GM12878 (cell line): Measurements from ENCODE around the gene SLIT1. TPM values are rescaled to one million over a fixed set of nuclear protein-coding genes. Genes with fewer than 3 reads are reported as not detected.

ENCODE experiments used
- ATAC-seq: fragments of 200-7000 bp; cut with Tn5 transposase; 3 replicates; pipeline ENCODE4 v1.9.1; 2020; ENCODE audit warnings: mild to moderate bottlenecking, moderate library complexity
- BruUV-seq: library from RNA; stranded (reverse); fragments of 400-500 nt; replicated peaks from 2 replicates; lab custom pipeline; 2021; lab: Mats Ljungman, UMichigan
- CTCF ChIA-PET: fragments of 300-600 bp; sonication (Branson Sonifier 250); formaldehyde crosslinking; extraction: SDS; loops from one replicate; lab custom pipeline; 2021; ENCODE audit warnings: inconsistent platforms; lab: Yijun Ruan, JAX
- POLR2A ChIA-PET: fragments of 350-600 bp; formaldehyde crosslinking; extraction: SDS; loops from one replicate; lab custom pipeline; 2021; ENCODE audit warnings: inconsistent platforms; lab: Charles Lee
- RAD21 ChIA-PET: fragments of 300-600 bp; sonication (Branson Sonifier 250); formaldehyde crosslinking; loops from one replicate; lab custom pipeline; 2023; ENCODE audit warnings: antibody characterized with exemption; ENCODE audit not compliant: unreplicated experiment; lab: Charles Lee
- SMC1A ChIA-PET: fragments of 300-600 bp; sonication (Branson Sonifier 250); formaldehyde crosslinking; loops from one replicate; lab custom pipeline; 2023; ENCODE audit not compliant: unreplicated experiment, uncharacterized antibody; lab: Charles Lee
- DNase-seq: peaks from one replicate; pipeline ENCODE4 v3.0.0-alpha.2; 2011; ENCODE audit warnings: low read depth, low spot score
- FAIRE-seq: peaks from 3 replicates; lab custom pipeline; 2011; peaks lifted over from hg19 to GRCh38; lab: Jason Lieb, UNC
- H2AFZ ChIP-seq: 2 replicates; pipeline ENCODE4 v1.6.0; 2011; ENCODE audit warnings: low read depth, low read length, control low read depth; ENCODE audit not compliant: control insufficient read depth
- H3K27ac ChIP-seq: 2 replicates; pipeline ENCODE4 v1.5.1; 2011; ENCODE audit warnings: control low read depth; ENCODE audit not compliant: control insufficient read depth, insufficient read depth
- H3K27me3 ChIP-seq, 2 experiments: replicated peaks in 1 of 2; 2 replicates each; pipeline versions ENCODE4 v1.6.0 to v1.6.1; 2011; ENCODE audit warnings: low read length in 1 of 2; ENCODE audit not compliant: control insufficient read depth in 2 of 2, insufficient read depth in 2 of 2
- H3K36me3 ChIP-seq, 2 experiments: 2 replicates each; pipeline ENCODE4 v1.5.1; 2011; ENCODE audit warnings: low read length in 1 of 2; ENCODE audit not compliant: control insufficient read depth in 2 of 2, insufficient read depth in 2 of 2
- H3K4me1 ChIP-seq: 2 replicates; pipeline ENCODE4 v1.6.1; 2011; ENCODE audit warnings: mild to moderate bottlenecking, low read length, moderate library complexity, mixed read lengths; ENCODE audit not compliant: control insufficient read depth, insufficient read depth
- H3K4me2 ChIP-seq: 2 replicates; pipeline ENCODE4 v1.6.0; 2011; ENCODE audit warnings: control low read depth; ENCODE audit not compliant: control insufficient read depth, insufficient read depth
- H3K4me3 ChIP-seq: fragments of 200-600 bp; sonication (generic); 2 replicates; pipeline ENCODE4 v1.5.1; 2016
- H3K79me2 ChIP-seq: 2 replicates; pipeline ENCODE4 v1.6.0; 2011; ENCODE audit warnings: low read length; ENCODE audit not compliant: control insufficient read depth, insufficient read depth
- H3K9ac ChIP-seq: 2 replicates; pipeline ENCODE4 v1.8.0; 2011; ENCODE audit warnings: low read length, control low read depth, mixed read lengths; ENCODE audit not compliant: control insufficient read depth, insufficient read depth
- H3K9me3 ChIP-seq: replicated peaks from 3 replicates; pipeline ENCODE4 v1.5.1; 2011; ENCODE audit warnings: mild to moderate bottlenecking, low read length; ENCODE audit not compliant: control insufficient read depth, insufficient read depth
- H4K20me1 ChIP-seq: 2 replicates; pipeline ENCODE4 v1.6.0; 2011; ENCODE audit not compliant: control insufficient read depth, insufficient read depth
- JUND ChIP-seq: IDR thresholded peaks from 2 replicates; pipeline ENCODE4 v1.6.1; 2012; ENCODE audit warnings: low read depth, mild to moderate bottlenecking, low read length, improper control_type of control experiment, moderate library complexity
- NFYA ChIP-seq: IDR thresholded peaks from 2 replicates; pipeline ENCODE4 v1.6.1; 2011; ENCODE audit warnings: low read depth, mild to moderate bottlenecking, low read length, improper control_type of control experiment, borderline replicate concordance
- ZNF274 ChIP-seq: IDR thresholded peaks from one replicate; pipeline ENCODE4 v1.8.0; 2011; ENCODE audit not compliant: insufficient read length, insufficient read depth
- WGBS: methylation state at CpG from one replicate; pipeline ENCODE4 v1.1.6; 2016; ENCODE audit warnings: low lambda C conversion rate; ENCODE audit not compliant: insufficient replicate concordance, insufficient coverage; ENCODE audit errors: missing lambda C conversion rate; 5-methylcytosine and 5-hydroxymethylcytosine counted together
- in situ Hi-C: fragments of 300-500 bp; cut with MboI; formaldehyde crosslinking; loops from 9 replicates; pipeline ENCODE4 v1.14.3; 2018; ENCODE audit warnings: mixed read lengths
- intact Hi-C: fragments of 100-400 bp; cut with micrococcal nuclease; formaldehyde crosslinking; loops from one replicate; pipeline ENCODE4 v1.14.2; 2022; ENCODE audit not compliant: unreplicated experiment
- polyA plus RNA-seq, 11 experiments: library from polyadenylated mRNA; depleted of rRNA in 4 of 11; unstranded in 6 of 11; stranded (reverse) in 5 of 11; fragments of >200 nt; fragmentation: Nextera tagmentation in 4 of 11; fragmentation: Illumina TruSeq in 1 of 11; extraction: Ambion mirVana in 4 of 11; extraction: Trizol in 1 of 11; gene quantifications; 1 replicate in 1 of 11; 2 replicates in 10 of 11; pipeline versions ENCODE4 v1.2.1 to v1.2.3, GENCODE V29; 2011 to 2016; ENCODE audit warnings: inconsistent platforms in 2 of 11, missing spikeins in 2 of 11, low read depth in 1 of 11
- total RNA-seq, 4 experiments: library from RNA; depleted of rRNA in 3 of 4; stranded (reverse); fragments of >200 nt in 3 of 4; fragmentation: Illumina TruSeq in 1 of 4; extraction: Trizol in 1 of 4; gene quantifications; 2 replicates each; pipeline versions ENCODE4 v1.2.1 to v1.2.3, GENCODE V29; 2013 to 2021
- TF ChIP-seq, protein P1 (sequence below): fragments of 150-350 bp; IDR thresholded peaks from 2 replicates; pipeline ENCODE4 v1.6.1; 2016; ENCODE audit warnings: low read depth, low read length
- TF ChIP-seq, protein P2 (sequence below), 3 experiments: IDR thresholded peaks in 2 of 3; conservative IDR thresholded peaks in 1 of 3; 2 replicates each; pipeline ENCODE4 v1.5.1; 2011; ENCODE audit warnings: low read depth in 3 of 3, low read length in 3 of 3, mild to moderate bottlenecking in 3 of 3, control low read depth in 2 of 3, moderate library complexity in 2 of 3, inconsistent platforms in 1 of 3, mixed read lengths in 1 of 3; ENCODE audit not compliant: control insufficient read depth in 2 of 3, insufficient read depth in 1 of 3; ENCODE audit errors: extremely low read depth in 1 of 3

Gene SLIT1
- total and polyA plus RNA-seq, 10 of the 15 experiments (the other 5 are each of a cell fraction or from before 2014, with no cell fraction given), result 0.04 to 0.19 (median 0.06) TPM; not detected in 4

DNA sequence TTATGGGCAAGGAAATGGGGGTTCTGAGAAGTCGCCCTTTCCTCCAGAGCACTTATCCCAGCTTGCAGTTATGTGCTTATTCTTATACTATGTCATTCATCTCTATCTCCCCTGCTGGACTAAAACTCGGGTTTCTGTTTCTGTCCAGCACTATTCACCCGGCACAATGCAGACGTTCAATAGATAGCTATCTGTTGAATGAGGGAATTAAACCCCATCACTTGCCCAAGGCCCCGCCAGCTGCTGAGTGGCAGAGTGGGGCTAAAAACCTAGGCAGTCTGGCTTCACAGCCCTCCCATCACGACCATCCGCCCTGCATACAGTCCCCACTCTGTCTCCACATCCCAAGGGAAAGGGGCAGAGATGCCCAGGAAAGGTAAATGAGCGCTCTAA is 5.4 kb downstream of the SLIT1 start (continued):
- no peak for TF ChIP-seq ZNF274

DNA sequence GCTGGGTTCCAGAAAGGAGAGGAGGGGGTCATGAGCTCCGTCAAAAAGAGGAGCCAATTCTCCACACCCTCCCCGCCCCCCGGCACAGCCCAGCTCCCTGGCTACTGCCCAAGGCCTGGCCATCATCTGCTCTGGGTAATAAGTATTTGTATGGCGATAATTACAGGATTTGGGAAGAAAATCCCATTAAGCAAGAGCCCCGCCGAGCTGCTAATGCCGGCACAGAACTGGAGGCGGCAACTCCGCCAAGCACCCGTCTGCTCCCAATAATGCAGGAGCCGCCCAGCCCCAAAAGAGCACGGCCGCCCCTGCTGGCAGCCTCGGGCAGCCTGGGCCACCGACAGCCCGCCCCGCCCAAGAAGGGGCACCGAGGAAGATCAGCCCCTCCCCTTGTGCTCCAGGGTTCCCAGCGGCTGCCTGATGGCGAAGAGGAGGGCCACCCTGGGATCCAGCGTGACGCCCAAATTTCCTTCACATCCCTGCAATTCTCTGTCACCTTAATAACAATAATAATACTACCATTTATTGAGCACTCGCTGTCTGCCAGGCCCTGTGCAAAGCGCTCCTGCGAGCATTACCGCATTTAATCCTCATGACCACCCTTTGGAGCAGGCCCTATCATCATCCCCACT is 5.9 kb downstream of the SLIT1 start:
- Histone ChIP-seq H3K4me2 (no peak overlapping the region), H3K79me2 (no peaks in the 10 kb centered on the region), H3K4me1 (no peaks in the 10 kb centered on the region), H3K9me3 (no peaks in the 10 kb centered on the region), H3K4me3 (no peak overlapping the region), H3K27ac (no peak overlapping the region), H3K9ac (no peak overlapping the region), H3K27me3 (peaks cover 10 to 13% of the 10 kb centered on the region in 2 experiments), H4K20me1 (no peaks in the 10 kb centered on the region), H3K36me3 (no peaks in the 10 kb centered on the region), H2AFZ (no peak overlapping the region)
- no peak for DNase-seq
- BruUV-seq, result no TSS peak
- intact Hi-C loops (no loop called here), in situ Hi-C loops (no loop called here)
- ChIA-PET SMC1A (no interaction called here), CTCF (interaction anchor here (0.6 to 1.2 kb wide), 4 partner anchors 11 to 99 kb away, joined by 3 read pairs; no protein-coding TSS in a partner anchor), RAD21 (no interaction called here), POLR2A (no interaction called here)
- TF ChIP-seq, protein P1, sequence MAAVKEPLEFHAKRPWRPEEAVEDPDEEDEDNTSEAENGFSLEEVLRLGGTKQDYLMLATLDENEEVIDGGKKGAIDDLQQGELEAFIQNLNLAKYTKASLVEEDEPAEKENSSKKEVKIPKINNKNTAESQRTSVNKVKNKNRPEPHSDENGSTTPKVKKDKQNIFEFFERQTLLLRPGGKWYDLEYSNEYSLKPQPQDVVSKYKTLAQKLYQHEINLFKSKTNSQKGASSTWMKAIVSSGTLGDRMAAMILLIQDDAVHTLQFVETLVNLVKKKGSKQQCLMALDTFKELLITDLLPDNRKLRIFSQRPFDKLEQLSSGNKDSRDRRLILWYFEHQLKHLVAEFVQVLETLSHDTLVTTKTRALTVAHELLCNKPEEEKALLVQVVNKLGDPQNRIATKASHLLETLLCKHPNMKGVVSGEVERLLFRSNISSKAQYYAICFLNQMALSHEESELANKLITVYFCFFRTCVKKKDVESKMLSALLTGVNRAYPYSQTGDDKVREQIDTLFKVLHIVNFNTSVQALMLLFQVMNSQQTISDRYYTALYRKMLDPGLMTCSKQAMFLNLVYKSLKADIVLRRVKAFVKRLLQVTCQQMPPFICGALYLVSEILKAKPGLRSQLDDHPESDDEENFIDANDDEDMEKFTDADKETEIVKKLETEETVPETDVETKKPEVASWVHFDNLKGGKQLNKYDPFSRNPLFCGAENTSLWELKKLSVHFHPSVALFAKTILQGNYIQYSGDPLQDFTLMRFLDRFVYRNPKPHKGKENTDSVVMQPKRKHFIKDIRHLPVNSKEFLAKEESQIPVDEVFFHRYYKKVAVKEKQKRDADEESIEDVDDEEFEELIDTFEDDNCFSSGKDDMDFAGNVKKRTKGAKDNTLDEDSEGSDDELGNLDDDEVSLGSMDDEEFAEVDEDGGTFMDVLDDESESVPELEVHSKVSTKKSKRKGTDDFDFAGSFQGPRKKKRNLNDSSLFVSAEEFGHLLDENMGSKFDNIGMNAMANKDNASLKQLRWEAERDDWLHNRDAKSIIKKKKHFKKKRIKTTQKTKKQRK, result no peak
- no peak for TF ChIP-seq JUND
- TF ChIP-seq NFYA, result no peak
- TF ChIP-seq, protein P2, sequence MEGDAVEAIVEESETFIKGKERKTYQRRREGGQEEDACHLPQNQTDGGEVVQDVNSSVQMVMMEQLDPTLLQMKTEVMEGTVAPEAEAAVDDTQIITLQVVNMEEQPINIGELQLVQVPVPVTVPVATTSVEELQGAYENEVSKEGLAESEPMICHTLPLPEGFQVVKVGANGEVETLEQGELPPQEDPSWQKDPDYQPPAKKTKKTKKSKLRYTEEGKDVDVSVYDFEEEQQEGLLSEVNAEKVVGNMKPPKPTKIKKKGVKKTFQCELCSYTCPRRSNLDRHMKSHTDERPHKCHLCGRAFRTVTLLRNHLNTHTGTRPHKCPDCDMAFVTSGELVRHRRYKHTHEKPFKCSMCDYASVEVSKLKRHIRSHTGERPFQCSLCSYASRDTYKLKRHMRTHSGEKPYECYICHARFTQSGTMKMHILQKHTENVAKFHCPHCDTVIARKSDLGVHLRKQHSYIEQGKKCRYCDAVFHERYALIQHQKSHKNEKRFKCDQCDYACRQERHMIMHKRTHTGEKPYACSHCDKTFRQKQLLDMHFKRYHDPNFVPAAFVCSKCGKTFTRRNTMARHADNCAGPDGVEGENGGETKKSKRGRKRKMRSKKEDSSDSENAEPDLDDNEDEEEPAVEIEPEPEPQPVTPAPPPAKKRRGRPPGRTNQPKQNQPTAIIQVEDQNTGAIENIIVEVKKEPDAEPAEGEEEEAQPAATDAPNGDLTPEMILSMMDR (IDR thresholded peaks at IDR 0.05 in 2 of 3, conservative IDR thresholded peaks at IDR 0.05 in 1 of 3; ENCODE audit: control insufficient read depth in 2 of 3, extremely low read depth in 1 of 3, insufficient read depth in 1 of 3, low read depth in 3 of 3, low read length in 3 of 3), result peak in 2 of 3 experiments; percentile 25; a peak in 3 of 6 replicates
- FAIRE-seq, result no peak
- ATAC-seq, result peak; percentile 81
- 36% methylated on average over 26 of the region's 26 CpGs for WGBS
